Measurements from ENCODE around the gene CDC42EP1.

DNA sequence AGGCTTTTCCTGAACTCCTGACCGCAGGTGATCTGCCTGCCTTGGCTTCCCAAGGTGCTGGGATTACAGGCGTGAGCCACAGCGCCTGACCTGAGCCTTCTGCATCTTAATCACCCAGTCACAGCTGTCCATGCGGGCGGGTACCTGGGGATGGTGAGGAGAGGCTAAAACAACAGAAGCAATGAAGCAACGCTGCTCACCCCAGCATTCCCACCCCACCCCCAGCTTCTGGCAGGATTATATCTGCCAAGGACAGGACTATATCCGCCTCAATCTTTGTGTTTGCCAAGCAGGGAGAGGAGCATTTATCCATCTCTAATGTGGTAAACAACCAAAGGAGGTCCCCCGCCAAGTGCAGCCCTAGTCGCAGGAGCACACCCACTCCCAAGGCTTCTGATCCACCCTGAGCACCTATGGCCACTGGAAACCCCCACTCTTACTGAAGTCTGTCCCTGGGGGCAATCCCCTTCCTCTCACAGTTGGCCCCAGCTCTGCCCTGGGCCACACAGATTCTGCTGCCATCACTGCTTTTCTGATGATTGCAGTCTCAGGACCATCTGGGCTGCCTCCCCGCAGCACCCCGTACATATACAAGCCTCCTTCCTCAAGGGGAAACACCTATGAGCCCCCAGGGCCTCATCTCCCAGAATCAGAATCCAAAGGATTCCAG is 28.4 kb downstream of the CDC42EP1 start:
- TF ChIP-seq CREB1 (CRISPR knock-in tag; IDR thresholded peaks at IDR 0.05) (no peak), E2F1 (CRISPR knock-in tag; IDR thresholded peaks at IDR 0.05) (no peak), ZNF396 (CRISPR knock-in tag; IDR thresholded peaks at IDR 0.05; ENCODE audit: borderline replicate concordance) (no peak), MLX (CRISPR knock-in tag; IDR thresholded peaks at IDR 0.05) (no peak), AR (CRISPR knock-in tag; IDR thresholded peaks at IDR 0.05) (no peak)
- TF ChIP-seq, protein P1, sequence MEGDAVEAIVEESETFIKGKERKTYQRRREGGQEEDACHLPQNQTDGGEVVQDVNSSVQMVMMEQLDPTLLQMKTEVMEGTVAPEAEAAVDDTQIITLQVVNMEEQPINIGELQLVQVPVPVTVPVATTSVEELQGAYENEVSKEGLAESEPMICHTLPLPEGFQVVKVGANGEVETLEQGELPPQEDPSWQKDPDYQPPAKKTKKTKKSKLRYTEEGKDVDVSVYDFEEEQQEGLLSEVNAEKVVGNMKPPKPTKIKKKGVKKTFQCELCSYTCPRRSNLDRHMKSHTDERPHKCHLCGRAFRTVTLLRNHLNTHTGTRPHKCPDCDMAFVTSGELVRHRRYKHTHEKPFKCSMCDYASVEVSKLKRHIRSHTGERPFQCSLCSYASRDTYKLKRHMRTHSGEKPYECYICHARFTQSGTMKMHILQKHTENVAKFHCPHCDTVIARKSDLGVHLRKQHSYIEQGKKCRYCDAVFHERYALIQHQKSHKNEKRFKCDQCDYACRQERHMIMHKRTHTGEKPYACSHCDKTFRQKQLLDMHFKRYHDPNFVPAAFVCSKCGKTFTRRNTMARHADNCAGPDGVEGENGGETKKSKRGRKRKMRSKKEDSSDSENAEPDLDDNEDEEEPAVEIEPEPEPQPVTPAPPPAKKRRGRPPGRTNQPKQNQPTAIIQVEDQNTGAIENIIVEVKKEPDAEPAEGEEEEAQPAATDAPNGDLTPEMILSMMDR (IDR thresholded peaks at IDR 0.05): no peak
- TF ChIP-seq, protein P2, sequence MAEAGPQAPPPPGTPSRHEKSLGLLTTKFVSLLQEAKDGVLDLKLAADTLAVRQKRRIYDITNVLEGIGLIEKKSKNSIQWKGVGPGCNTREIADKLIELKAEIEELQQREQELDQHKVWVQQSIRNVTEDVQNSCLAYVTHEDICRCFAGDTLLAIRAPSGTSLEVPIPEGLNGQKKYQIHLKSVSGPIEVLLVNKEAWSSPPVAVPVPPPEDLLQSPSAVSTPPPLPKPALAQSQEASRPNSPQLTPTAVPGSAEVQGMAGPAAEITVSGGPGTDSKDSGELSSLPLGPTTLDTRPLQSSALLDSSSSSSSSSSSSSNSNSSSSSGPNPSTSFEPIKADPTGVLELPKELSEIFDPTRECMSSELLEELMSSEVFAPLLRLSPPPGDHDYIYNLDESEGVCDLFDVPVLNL (CRISPR knock-in tag; IDR thresholded peaks at IDR 0.05; ENCODE audit: borderline replicate concordance, low read depth): no peak
- TF ChIP-seq, protein P3, sequence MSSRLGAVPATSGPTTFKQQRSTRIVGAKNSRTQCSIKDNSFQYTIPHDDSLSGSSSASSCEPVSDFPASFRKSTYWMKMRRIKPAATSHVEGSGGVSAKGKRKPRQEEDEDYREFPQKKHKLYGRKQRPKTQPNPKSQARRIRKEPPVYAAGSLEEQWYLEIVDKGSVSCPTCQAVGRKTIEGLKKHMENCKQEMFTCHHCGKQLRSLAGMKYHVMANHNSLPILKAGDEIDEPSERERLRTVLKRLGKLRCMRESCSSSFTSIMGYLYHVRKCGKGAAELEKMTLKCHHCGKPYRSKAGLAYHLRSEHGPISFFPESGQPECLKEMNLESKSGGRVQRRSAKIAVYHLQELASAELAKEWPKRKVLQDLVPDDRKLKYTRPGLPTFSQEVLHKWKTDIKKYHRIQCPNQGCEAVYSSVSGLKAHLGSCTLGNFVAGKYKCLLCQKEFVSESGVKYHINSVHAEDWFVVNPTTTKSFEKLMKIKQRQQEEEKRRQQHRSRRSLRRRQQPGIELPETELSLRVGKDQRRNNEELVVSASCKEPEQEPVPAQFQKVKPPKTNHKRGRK (CRISPR knock-in tag; IDR thresholded peaks at IDR 0.05; ENCODE audit: borderline replicate concordance): no peak

Measured in WTC11 (cell line).